OCI-LY7 (cell line): ENCODE results near the gene PAEP.

ENCODE experiments used
- EZH2phosphoT487 ChIP-seq: fragments of 200-600 bp; sonication (generic); IDR thresholded peaks from 2 replicates; pipeline ENCODE4 v1.6.1; 2018; ENCODE audit warnings: low read depth, borderline replicate concordance, mild to moderate bottlenecking, mixed run types, antibody characterized with exemption, low read length, moderate library complexity, mixed read lengths
- TF ChIP-seq, protein P1 (sequence below): fragments of 200-600 bp; sonication (generic); conservative IDR thresholded peaks from 2 replicates; pipeline ENCODE4 v1.5.1; 2014; ENCODE audit warnings: mild to moderate bottlenecking, antibody characterized with exemption, low read length, moderate library complexity, mixed read lengths

DNA sequence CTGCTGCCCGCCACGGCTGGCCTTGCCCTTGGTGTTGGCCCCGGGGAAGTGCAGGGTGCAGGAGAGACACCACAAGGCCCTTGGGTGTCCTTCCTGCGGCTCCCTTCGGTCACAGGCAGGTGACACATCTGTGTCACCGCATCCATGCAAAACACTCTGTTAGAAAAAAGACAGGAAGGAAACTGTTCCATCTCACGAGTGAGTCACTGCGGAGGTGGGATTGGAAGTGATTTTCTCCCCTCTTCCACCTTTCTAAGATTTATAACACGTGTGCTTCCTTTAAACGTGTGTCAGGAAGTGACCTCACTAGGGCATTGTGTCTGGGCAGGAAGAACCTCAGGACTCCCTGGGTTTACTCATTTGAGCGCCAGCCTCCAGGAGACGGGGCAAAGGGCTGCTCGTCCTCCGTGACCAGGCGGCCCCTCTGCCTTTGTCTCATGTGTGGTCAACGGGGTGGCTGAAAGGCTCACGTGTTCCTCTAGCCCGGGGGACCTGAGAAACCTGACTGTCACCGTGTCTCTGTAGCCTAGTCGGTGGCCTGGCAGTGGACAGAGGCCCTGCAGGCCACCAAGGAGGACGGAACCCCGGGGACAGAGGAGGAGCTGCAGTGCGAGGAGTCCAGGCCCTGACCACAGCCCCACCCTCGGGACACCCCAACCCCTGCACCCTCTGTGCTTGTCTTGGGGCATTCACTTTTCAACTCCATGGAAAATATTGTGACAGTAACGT lies 45.3 kb upstream of the PAEP start:
- TF ChIP-seq, protein P1, sequence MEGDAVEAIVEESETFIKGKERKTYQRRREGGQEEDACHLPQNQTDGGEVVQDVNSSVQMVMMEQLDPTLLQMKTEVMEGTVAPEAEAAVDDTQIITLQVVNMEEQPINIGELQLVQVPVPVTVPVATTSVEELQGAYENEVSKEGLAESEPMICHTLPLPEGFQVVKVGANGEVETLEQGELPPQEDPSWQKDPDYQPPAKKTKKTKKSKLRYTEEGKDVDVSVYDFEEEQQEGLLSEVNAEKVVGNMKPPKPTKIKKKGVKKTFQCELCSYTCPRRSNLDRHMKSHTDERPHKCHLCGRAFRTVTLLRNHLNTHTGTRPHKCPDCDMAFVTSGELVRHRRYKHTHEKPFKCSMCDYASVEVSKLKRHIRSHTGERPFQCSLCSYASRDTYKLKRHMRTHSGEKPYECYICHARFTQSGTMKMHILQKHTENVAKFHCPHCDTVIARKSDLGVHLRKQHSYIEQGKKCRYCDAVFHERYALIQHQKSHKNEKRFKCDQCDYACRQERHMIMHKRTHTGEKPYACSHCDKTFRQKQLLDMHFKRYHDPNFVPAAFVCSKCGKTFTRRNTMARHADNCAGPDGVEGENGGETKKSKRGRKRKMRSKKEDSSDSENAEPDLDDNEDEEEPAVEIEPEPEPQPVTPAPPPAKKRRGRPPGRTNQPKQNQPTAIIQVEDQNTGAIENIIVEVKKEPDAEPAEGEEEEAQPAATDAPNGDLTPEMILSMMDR = no peak
- TF ChIP-seq EZH2phosphoT487 = no peak
